GM12801 (cell line): ENCODE results near the gene NAPEPLD.

Experiments used
- TF ChIP-seq, protein P1 (sequence below): IDR thresholded peaks from one replicate; pipeline ENCODE4 v1.5.1; 2011; ENCODE audit warnings: control low read depth; ENCODE audit not compliant: insufficient read length; ENCODE audit errors: extremely low read depth

The NAPEPLD gene

DNA sequence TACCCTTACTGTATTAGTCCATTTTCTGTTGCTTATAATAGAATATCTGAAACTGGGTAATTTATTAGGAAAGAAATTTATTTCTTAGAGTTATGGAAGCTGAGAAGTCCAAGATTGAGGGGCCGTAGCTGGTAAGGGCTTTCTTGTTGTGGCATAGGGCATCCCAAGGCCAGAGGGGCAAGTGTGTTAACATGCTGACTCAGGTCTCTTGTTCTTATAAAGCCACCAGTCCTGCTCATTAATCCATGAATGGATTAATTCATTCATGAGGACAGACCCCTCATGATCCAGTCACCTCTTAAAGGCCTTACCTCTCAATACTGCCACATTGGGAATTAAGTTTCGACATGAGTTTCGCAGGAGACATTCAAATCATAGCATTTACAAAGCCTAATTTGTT lies 71.6 kb downstream of the NAPEPLD start:
- TF ChIP-seq, protein P1, sequence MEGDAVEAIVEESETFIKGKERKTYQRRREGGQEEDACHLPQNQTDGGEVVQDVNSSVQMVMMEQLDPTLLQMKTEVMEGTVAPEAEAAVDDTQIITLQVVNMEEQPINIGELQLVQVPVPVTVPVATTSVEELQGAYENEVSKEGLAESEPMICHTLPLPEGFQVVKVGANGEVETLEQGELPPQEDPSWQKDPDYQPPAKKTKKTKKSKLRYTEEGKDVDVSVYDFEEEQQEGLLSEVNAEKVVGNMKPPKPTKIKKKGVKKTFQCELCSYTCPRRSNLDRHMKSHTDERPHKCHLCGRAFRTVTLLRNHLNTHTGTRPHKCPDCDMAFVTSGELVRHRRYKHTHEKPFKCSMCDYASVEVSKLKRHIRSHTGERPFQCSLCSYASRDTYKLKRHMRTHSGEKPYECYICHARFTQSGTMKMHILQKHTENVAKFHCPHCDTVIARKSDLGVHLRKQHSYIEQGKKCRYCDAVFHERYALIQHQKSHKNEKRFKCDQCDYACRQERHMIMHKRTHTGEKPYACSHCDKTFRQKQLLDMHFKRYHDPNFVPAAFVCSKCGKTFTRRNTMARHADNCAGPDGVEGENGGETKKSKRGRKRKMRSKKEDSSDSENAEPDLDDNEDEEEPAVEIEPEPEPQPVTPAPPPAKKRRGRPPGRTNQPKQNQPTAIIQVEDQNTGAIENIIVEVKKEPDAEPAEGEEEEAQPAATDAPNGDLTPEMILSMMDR, result no peak

DNA sequence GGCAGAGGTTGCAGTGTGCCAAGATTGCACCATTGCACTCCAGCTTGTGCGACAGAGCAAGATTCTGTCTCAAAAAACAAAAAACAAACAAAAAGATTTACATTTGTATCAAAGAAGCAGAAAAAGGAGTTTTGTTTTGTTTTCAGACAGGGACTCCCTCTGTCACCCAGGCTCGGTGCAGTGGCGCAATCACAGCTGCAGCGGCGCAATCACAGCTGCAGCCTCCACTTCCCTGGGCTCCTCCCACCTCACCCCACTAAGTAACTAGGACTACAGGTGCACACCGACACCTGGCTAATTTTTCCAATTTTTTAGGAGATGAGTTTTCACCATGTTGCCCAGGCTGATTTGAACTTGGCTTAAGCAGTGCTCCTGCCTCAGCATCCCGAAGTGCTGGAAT lies 72.1 kb downstream of the NAPEPLD start:
- TF ChIP-seq, protein P1, result no peak

DNA sequence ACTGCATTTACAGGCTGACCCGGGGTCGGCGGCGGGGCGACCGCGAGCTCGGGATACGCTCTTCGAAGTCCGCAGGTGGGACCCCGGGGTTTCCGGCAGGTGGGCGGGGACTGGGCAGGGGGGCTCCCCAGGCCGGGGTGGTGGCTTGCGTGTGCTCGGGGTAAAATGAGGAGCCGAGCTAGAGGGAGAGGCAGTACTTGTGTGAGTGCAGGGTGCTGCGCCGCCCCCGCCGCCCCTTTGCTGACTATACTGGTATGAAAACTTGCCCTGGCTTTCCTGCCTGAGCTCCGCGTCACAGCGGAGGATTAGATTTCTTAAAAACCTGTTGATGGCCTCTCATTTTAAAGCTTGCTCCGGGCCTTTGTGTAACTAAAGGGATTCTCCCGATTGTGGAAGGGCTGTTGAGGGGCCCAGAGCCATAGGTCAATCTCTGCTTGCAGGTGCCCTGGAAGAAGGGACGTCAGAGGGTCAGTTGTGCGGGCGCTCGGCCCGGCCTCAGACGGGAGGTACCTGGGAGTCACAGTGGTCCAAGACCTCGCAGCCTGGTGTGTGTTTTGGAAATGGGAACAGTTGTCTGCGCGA lies 73.5 kb downstream of the NAPEPLD start:
- TF ChIP-seq, protein P1, result no peak

DNA sequence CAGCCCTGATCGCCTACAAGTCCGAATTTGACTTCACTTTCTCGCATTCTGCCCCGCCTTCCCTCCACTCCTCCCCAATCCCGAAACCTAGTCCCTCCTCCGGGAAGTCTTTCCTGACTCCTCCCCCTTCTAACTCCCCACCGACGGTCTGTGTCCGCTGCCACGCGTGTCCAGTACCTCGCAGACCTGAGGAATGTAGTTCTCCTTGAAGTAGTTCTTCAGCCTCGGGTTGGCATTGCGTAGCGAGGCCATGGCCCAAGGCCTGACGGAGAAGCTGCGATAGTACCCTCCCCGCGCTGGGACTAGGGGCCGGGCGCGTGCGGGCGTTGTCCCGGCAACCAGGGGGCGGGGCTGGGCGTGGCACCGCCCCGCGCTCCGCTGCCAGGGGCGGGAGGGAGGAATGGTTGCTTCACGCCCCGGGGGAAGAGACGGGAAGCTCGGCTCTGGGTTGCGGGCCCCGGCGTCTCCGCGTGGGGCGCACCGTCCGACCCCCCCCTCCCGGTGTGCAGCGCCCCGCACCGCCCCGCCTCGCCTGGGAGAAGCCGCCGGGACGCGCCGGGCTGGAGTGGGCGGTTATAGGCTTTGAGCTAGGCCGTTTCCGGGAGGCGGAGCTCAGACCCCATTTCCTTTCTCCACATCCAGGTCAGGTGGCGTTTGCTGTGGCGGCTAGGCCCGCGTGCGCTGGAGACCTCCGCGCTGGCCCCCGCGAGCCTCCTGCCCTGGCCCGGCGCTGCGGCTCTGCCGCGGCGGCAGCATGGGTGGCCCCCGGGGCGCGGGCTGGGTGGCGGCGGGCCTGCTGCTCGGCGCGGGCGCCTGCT lies 74.2 kb downstream of the NAPEPLD start, which contains the start of the genes ARMC10 and FBXL13:
TSS of gene ARMC10 (plus strand) at position 622 of the 818 bp plus-strand sequence. CDS start at position 755, 133 bp downstream.
TSS of gene FBXL13 (minus strand) at position 278 of the 818 bp plus-strand sequence.
- TF ChIP-seq, protein P1, result no peak

DNA sequence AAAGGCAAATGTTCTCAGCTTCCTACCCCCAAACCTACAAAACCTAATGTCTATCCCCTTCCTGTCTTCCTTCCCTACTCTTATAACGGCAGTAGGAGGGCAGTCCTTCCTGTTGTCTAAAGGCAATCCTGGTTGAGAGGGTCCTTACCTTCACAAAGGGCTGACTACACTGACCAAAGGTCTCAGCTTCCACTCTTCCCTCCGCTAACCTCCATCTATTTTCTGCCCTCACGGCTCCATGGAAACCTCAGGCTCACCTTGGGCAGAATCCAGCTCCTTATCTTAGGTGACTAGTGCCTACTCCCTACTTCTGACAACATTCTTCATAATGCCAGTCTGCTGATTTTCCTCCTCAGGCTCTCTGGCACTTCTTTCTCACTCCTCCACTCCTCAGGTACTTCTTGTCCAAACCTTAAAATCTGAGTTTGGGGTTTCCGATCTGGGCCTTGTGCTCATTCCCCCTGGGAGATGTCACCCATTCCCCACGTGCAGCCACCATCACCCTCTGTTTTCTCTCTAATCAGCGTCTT lies 74.8 kb downstream of the NAPEPLD start:
- TF ChIP-seq, protein P1, result no peak

DNA sequence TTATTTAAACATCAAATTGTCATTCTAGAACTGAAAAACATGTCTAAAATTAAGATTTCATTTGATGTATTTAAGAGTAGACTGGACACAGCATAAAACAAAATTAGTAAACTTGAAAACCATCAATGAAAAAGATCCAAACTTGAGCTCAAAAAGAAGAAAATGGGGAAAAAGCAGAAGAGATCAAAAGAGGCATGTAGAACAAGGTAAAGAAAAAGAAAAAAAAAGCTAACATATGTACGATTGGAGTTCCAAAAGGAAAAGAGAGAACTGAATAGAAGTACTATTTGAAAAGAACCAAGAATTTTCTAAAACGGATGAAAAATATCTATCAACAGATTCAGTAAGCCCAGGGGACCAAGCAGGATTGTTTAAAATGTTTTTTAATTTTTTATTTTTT lies 77.9 kb downstream of the NAPEPLD start:
- TF ChIP-seq, protein P1, result no peak

DNA sequence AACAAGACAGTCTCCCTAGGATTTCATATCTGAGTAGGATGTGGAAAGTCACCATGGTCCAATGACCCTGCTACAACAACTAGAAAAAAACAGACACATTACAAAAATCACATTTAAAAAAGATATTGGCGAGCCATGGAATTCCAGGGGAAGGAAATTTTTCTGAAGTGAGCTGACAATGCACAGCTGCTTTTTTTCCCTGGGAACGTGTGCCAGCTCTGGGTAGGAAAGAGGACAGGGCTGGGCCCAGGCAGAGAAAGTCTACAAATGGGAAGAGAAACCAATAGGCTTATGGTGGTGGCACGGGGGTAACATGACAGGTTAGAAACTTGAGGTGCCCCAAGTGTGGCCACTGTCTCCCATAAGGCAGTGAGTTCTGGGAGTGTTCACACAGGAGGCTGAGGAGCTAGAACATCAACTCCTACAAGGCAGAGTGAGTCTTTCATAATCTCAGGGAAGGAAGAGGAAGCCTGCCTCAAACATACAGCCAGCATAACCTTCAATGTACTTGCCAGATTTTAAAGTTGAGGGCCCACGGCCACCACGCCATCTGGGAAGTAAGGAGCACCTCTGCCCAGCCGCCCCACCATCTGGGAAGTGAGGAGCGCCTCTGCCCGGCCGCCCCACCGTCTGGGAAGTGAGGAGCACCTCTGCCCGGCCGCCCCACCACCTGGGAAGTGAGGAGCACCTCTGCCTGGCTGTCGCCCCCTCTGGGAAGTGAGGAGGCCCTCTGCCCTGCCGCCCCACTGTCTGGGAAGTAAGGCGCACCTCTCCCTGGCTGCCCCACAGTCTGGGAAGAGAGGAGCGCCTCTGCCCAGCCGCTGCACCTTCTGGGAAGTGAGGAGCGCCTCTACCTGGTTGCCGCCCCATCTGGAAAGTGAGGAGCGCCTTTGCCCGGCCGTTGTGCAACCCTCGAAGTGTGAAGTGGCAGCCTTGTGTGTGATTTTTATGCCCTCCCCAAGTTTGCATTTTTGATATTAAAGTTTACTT lies 80.2 kb downstream of the NAPEPLD start:
- TF ChIP-seq, protein P1, result no peak
